Fibroblast of skin of right quadriceps (primary cell): ENCODE data around the gene HDAC10.
A peak's percentile ranks its signal among the peaks of the same experiment; 100 is the strongest.

Experiments
- DNase-seq: peaks from one replicate; pipeline ENCODE4 v3.0.0-alpha.2; 2013

The HDAC10 gene

GRCh38 chr22:50250555-50251476 lies at the start of gene HDAC10:
HDAC10 (minus strand) TSS chr22:50251265; CDS start chr22:50251032, 233 bp downstream.
- DNase-seq = peak; percentile 80

- no peak for DNase-seq
These were observed 49.7 kb upstream of the HDAC10 start for GRCh38 chr22:50300620-50301257.

- DNase-seq = no peak
These were observed 48.9 kb upstream of the HDAC10 start for GRCh38 chr22:50299785-50300619.

DNA sequence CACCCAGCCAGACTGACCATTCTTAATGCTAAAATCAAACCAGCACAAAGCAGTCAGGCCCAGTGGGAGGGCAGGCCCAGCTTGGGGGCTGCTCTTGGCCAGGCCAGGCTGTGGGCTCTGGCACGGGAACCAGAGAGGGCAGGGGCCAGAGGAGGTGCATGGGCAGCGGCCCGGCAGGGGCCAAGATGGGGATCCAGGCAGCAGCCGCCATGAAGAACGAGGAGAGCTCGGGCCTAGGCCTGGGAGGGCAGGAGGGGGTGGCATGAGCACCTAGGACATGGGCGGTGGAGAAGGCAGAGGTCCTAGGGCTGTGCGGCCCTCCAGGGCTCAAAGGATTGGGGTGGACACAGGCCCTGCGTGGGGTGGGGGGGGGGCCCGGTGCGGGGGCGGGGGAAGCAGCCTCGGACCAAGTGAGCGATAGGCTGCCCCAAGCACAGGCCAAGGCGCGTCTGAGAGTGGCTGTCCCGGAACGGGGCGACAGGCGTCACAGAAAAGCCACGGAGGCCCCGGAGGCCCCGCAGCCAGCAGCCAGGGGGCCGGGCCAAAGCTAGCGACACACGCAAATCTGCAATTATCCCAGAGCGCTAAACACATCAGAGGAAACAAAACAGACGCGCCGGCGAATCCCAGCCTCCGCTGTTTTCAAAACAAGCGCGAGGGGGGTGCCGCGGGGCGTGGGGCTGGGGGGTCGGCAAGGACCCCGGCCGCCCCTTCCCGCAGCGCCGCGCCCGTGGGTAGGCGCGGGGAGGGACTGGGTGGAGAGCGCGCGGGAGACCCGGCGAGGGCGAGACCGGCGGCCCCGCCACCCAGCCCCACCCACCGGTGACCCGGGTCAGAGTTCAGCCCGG lies 48.1 kb upstream of the HDAC10 start:
- peak; percentile 25 for DNase-seq

DNA sequence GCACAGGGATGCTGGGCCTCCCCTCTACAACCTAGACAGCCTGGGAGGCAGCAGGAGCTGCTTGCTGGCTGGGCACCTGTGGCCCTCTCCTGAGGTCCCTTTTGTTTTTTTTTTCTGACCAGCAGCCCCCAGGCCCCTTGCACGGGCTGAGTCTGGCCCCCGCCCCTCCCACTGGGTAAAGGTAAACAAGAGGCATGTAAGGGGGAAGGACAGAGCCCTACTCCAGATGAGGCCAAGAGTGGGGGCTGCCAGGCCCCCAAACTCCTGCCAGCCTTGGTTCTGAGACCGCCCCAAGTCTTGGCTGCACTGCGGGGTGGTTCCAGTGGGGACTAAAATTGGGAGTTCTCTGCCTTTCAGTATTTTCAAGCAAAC lies 47.2 kb upstream of the HDAC10 start:
- no peak for DNase-seq

GRCh38 chr22:50297510-50298265 lies 46.6 kb upstream of the HDAC10 start:
- no peak for DNase-seq

DNA sequence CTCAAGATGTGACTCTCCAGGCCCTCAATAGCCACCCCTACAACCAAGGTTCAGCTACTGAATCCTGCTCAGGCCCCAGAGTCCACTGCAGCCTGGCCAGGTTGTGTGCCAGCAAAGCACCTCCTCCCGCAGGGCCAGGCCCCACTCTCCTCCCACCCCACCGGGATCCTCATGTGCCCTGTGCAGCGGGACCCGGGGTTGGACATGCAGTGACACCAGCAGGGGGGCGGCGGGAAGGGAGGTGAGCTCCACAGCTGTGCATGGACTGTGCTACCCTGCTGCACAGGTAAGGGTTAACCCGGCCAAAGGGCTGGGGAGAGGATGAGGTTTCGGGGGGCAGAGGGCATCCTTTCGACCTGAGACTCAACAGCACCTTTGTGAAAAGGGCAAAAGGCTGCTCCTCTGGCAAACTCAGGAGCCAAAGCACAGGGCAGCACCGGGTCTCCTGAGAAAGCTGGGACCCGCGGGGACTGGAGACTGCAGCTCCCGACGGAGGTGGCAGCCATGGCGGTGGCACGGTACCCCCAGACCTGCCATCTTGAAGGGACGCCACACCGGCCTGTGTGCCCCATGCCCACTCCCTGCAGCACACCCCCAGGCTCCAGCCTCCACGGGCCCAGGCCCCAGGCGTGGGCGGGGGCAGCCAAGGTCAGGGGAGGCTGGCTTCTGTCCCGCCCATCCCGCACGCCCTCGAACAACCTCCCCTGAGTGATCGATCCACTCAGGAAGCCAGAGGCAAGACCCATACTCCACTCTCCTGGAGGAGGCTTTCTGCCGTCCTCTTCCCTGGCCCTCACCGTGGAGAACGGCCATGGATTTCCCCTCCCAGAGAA lies 45.8 kb upstream of the HDAC10 start:
- no peak for DNase-seq

- no peak for DNase-seq
These were observed 43.2 kb upstream of the HDAC10 start for GRCh38 chr22:50294319-50294656.

- peak; percentile 80 for DNase-seq
These were observed 42.6 kb upstream of the HDAC10 start for GRCh38 chr22:50293441-50294318.

GRCh38 chr22:50292643-50293440 lies 41.8 kb upstream of the HDAC10 start:
- DNase-seq = no peak

DNA sequence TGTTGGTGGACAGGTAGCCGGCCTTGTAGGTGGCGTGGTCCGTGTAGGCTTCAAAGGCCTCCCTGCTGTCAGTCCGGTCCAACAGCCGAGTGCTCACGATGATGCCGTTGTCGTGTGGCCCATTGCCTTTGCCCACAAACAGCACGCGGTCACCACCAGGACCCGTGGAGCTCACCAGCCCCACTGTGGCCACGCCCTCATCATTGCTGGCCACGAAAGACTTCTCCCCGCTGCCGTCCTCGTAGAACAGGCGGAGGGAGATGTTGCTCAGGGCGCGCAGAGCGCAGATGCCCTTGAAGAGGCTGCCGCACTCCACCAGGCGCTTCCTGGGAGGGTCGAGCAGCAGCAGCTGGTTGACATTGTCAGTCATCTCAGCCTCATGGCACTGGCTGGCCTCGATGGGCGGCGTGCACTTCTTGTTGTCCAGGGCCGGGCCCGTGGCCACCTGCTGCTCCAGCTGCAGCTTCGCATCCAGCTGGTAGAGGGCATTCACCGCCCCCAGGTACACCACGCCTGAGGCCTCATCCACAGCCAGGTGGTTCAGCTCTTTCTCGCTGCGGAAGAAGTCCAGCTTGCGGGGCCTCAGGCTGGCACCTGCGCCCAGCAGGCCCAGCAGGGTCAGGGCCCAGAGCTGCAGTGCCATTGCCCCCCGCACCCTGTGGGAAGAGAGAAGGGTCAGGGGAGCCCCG lies 39.0 kb upstream of the HDAC10 start:
- no peak for DNase-seq

GRCh38 chr22:50289151-50289941 lies 38.3 kb upstream of the HDAC10 start:
- DNase-seq = no peak

DNA sequence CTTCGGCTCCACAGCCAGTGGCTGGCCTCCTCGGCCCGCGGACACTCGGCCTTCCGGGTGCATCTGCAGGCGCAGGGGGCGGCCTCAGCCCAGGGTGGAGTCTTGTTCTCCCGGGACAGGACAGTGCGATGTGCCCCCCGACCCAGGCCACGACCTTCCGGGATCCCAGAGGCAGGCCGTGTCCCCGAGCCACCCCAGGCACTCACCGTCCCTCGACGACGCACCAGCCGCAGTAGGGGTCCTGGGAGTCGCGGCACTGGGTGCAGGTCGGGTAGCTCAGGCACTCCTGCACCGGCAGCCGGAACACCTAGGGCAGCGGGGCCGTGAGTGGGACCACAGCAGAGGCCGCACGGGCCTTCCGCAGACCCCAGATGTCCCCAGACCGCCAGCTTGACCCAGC lies 36.7 kb upstream of the HDAC10 start:
- DNase-seq = no peak

DNA sequence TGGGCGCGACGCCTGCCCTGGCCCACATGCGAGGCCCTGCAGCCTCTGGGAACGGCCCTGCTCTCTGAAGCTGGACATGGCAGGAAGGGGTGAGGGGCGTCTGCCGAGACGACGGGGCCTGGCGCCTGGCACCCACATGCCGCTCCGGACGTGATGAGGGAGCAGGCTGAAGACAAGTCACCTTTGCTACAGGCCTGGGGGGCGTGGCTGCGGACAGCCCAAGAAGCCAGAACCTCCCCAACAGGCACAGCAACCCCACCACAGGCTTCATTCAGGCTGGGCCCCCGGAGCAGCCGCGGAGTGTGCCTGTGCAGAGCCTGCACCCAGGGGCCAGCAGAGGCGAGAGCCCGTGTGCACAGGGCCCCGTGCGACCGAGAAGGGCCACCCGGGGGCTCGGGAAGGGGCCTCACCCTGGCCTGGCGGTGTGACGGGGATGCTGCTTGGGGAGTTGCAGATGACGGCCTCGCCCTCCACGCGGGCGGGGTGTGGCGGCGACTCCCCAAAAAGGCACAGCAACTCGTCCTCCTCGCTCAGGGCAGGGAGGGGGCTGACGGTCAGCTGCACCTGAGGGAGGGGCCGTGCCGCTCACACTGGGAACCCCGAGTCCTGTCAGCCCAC lies 35.7 kb upstream of the HDAC10 start:
- DNase-seq = no peak

GRCh38 chr22:50286275-50286674 lies 35.2 kb upstream of the HDAC10 start:
- no peak for DNase-seq

DNA sequence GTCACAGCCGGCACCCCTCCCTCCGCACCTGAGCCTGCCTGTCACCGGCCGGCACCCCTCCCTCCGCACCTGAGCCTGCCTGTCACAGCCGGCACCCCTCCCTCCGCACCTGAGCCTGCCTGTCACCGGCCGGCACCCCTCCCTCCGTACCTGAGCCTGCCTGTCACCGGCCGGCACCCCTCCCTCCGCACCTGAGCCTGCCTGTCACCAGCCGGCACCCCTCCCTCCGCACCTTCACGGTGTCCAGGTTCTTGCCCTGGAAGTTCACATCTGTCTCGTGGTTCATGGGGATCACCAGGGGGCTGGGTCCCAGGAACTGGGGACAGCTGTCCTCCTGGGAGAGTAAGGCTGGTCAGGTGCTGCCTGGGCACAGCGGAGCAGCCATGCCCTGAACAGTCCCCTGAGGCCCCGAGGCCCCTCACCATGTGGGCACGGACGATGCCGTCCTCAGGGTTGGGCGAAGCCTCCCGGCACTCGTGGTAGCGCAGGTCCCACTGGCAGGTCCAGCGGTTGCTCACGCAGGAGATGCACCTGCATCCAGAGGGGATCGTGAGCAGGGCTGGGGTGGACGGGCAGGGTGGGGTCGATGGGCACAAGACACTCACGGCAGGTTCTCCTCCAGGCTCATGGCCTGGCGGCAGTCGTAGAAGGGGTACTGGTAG lies 34.6 kb upstream of the HDAC10 start:
- no peak for DNase-seq
